NCI-H748 treated with DMSO at 0.1 percent for 48 hours (cell line): ENCODE results near the gene TSHZ1.
"Not testable (repeated sequence)": the region's sequence is repeated elsewhere in the genome, so short reads cannot be mapped to it uniquely, and the experiment has no call there.

ENCODE experiments used
- DNase-seq: peaks from one replicate; lab custom pipeline; 2025; lab: John Stamatoyannopoulos, UW

The TSHZ1 gene

GRCh38 chr18:75179819-75180600, 30.6 kb upstream of the TSHZ1 start:
- no peak for DNase-seq

GRCh38 chr18:75183524-75183923, 27.1 kb upstream of the TSHZ1 start:
- no peak for DNase-seq

GRCh38 chr18:75183973-75184493, 26.6 kb upstream of the TSHZ1 start:
- DNase-seq: no peak

GRCh38 chr18:75185460-75185859, 25.1 kb upstream of the TSHZ1 start:
- DNase-seq: no peak

- DNase-seq: not testable (repeated sequence)
Observed at GRCh38 chr18:75187702-75188101, 22.9 kb upstream of the TSHZ1 start.

- no peak for DNase-seq
Observed at GRCh38 chr18:75189696-75190095, 20.9 kb upstream of the TSHZ1 start.

- DNase-seq: no peak
Observed at GRCh38 chr18:75192899-75193298, 17.7 kb upstream of the TSHZ1 start.

GRCh38 chr18:75198036-75198435, 12.6 kb upstream of the TSHZ1 start:
- no peak for DNase-seq

GRCh38 chr18:75199327-75199726, 11.3 kb upstream of the TSHZ1 start:
- DNase-seq: no peak

GRCh38 chr18:75200071-75200470, 10.5 kb upstream of the TSHZ1 start:
- no peak for DNase-seq

- no peak for DNase-seq
Observed at GRCh38 chr18:75200605-75201280, 9.9 kb upstream of the TSHZ1 start.

GRCh38 chr18:75201282-75202270, 9.0 kb upstream of the TSHZ1 start:
- DNase-seq: no peak

GRCh38 chr18:75202696-75203365, 7.8 kb upstream of the TSHZ1 start:
- no peak for DNase-seq

- no peak for DNase-seq
Observed at GRCh38 chr18:75203416-75204268, 7.0 kb upstream of the TSHZ1 start.

- DNase-seq: no peak
Observed at GRCh38 chr18:75204269-75204731, 6.3 kb upstream of the TSHZ1 start.

GRCh38 chr18:75204732-75205513, 5.7 kb upstream of the TSHZ1 start:
- DNase-seq: no peak

- DNase-seq: no peak
Observed at GRCh38 chr18:75205514-75206132, 5.0 kb upstream of the TSHZ1 start.

GRCh38 chr18:75206452-75207309, 3.9 kb upstream of the TSHZ1 start:
- DNase-seq: no peak
